ENCODE data around the gene HJV. TPM values are rescaled to one million over a fixed set of nuclear protein-coding genes. Genes with fewer than 3 reads are reported as not detected.

Gene HJV
- total RNA-seq, 1 experiment from 2014 or later: not detected

GRCh38 chr1:146010126-146010738 is 11.3 kb downstream of the HJV start:
- no CpG with 5 or more reads among the region's 8 CpGs for WGBS (ENCODE audit: extremely low coverage, insufficient read length, low lambda C conversion rate)
- H3K79me1 ChIP-seq (ENCODE audit: insufficient read depth, low read depth, low read length, poor library complexity, severe bottlenecking): no peaks in the 10 kb centered on the region
- H3K23me2 ChIP-seq (ENCODE audit: insufficient read length, low read depth, low read length, poor library complexity, severe bottlenecking): no peaks in the 10 kb centered on the region
- H3K23ac ChIP-seq (ENCODE audit: insufficient read length, low read depth, low read length): no peak overlapping the region
- H2BK20ac ChIP-seq (ENCODE audit: low read depth, low read length, poor library complexity, severe bottlenecking): no peak overlapping the region
- no peak overlapping the region for H3K18ac ChIP-seq (ENCODE audit: insufficient read length, low read depth, low read length)
- H3K9ac ChIP-seq (ENCODE audit: extremely low read depth, insufficient read length, low read length): no peak overlapping the region
- H4K5ac ChIP-seq (ENCODE audit: insufficient read length, low read depth, low read length): no peak overlapping the region
- Mint-ChIP-seq H3K4me1 (peaks cover 0 to 2% of the 10 kb centered on the region in 2 experiments; a peak in 1 of 4 replicates), H3K9me3 (no peaks in the 10 kb centered on the region), H3K27ac (no peak overlapping the region; a peak in 1 of 7 replicates), H3K27me3 (ENCODE audit: low read depth) (peaks cover 2% of the 10 kb centered on the region), H3K36me3 (ENCODE audit: insufficient read depth in 1 of 3, low read depth in 3 of 3) (no peaks in the 10 kb centered on the region), H3K4me3 (no peak overlapping the region)
- no peak overlapping the region for H3K56ac ChIP-seq (ENCODE audit: insufficient read length, low read depth, low read length)
- no peak overlapping the region for H2BK15ac ChIP-seq (ENCODE audit: low read depth, low read length)
- no peak overlapping the region for H3K4me2 ChIP-seq (ENCODE audit: insufficient read depth, insufficient read length, low read length)
- H2AK5ac ChIP-seq (ENCODE audit: insufficient read length, low read length): no peak overlapping the region
- H4K91ac ChIP-seq (ENCODE audit: insufficient read length, low read depth, low read length): no peak overlapping the region
- H3K14ac ChIP-seq (ENCODE audit: insufficient read depth, low read length): no peak overlapping the region
- no peaks in the 10 kb centered on the region for H4K20me1 ChIP-seq (ENCODE audit: control insufficient read depth, insufficient read depth, insufficient read length)
- H3K79me2 ChIP-seq (ENCODE audit: insufficient read depth, low read length): no peaks in the 10 kb centered on the region
- H4K8ac ChIP-seq (replicated peaks; ENCODE audit: insufficient read length, low read depth, low read length): no peak overlapping the region
- no peak overlapping the region for H2BK5ac ChIP-seq (ENCODE audit: insufficient read length, low read length)
- H3K4ac ChIP-seq (ENCODE audit: low read depth, low read length): no peak overlapping the region
- TF ChIP-seq CTCF (conservative IDR thresholded peaks at IDR 0.05): no peak
- no peaks in the 10 kb centered on the region for H3K9me3 ChIP-seq (ENCODE audit: control insufficient read depth, low read depth, low read length)
- H2BK12ac ChIP-seq (ENCODE audit: insufficient read length, low read depth, low read length): no peak overlapping the region
- no peak overlapping the region for H3T11ph ChIP-seq (ENCODE audit: low read length)
- DNase-seq: no peak
- no peak overlapping the region for H3K27ac ChIP-seq (ENCODE audit: insufficient read length, low read depth, low read length)
- H3K27me3 ChIP-seq (ENCODE audit: insufficient read depth, low read length): no peaks in the 10 kb centered on the region
- no peaks in the 10 kb centered on the region for H3K4me1 ChIP-seq (ENCODE audit: insufficient read depth, low read length)
- no peak overlapping the region for H2AFZ ChIP-seq (ENCODE audit: low read length)
- no peak overlapping the region for H2BK120ac ChIP-seq (ENCODE audit: low read depth, low read length, poor library complexity, severe bottlenecking)

All from H9 (cell line).